ENCODE data around the gene SDR9C7.
"Not testable (repeated sequence)": the region's sequence is repeated elsewhere in the genome, so short reads cannot be mapped to it uniquely, and the experiment has no call there.

Gene SDR9C7

GRCh38 chr12:56933826-56934625, at the start of gene SDR9C7:
SDR9C7 (minus strand) TSS chr12:56934408; CDS start chr12:56934261, 147 bp downstream.
- DNase-seq: no peak

DNA sequence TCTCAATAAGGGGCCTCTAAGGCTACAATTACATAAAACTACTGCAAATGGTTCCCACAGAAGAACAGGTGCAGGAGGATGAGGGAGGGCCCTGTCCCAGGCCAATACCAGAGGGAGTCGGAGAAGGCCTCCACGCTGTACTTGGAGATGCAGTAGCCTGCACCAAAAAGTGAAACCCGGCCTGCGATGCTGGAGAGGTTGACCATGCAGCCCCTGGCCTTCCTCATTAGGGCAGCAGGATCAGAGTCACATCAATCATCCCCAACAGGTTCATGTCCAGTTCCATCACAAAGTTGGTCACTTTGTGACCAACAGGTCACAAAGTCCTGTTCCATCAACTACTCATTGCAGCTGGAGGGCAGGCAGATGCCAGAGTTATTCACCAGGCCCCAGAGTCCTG, 49.2 kb upstream of the SDR9C7 start:
- DNase-seq: no peak

- DNase-seq: not testable (repeated sequence)
These were observed 48.5 kb upstream of the SDR9C7 start for GRCh38 chr12:56982578-56983236.

DNA sequence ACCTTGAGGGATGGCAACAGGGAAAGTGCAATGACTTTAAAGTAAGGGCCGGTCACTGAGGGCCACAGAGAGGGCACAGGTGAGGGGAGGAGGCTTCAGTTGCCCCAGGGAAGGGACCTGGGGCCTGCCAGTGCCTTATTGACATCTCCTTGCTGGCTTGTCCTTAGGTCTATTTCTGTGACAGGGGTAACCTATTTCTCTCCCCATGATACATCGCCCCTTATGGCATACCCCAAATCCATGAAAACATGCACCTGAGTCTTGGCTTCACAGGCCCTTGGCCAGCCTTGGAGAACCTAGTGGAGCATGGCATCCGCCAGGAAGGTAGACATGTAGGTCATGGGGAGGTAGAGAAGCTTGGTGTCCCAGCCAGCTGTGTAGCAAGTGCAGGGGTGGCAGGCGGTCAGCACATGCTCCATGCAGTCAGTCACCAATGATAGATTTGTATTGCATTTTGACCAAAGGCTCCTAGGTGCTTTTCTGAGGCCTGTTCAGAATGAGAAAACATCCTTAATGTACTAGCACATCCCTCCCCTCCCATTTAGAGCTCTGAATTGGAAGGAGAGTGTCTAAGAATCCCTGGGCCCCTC, 46.8 kb upstream of the SDR9C7 start:
- no peak for DNase-seq

- DNase-seq: no peak
These were observed 46.1 kb upstream of the SDR9C7 start for GRCh38 chr12:56980268-56980667.

DNA sequence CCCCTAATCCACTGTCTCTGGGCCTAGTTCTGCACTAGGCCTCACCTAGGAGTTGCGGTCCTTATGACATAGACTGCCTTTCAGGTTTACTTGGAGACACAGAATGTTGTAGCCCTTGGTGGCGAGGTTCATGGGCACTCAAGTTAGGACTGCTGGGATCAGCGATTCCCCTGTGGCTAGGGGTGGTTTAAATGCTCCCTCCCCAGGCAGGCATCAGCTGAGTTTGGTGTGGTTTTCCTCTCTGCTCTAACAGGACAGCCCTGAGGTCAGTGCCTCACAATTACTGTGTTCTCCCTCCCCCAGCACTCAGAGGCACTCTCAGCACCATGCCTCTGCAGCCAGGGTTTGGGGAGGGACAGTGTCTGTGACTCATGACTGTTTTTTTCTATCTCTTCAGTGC, 45.4 kb upstream of the SDR9C7 start:
- DNase-seq: no peak

DNA sequence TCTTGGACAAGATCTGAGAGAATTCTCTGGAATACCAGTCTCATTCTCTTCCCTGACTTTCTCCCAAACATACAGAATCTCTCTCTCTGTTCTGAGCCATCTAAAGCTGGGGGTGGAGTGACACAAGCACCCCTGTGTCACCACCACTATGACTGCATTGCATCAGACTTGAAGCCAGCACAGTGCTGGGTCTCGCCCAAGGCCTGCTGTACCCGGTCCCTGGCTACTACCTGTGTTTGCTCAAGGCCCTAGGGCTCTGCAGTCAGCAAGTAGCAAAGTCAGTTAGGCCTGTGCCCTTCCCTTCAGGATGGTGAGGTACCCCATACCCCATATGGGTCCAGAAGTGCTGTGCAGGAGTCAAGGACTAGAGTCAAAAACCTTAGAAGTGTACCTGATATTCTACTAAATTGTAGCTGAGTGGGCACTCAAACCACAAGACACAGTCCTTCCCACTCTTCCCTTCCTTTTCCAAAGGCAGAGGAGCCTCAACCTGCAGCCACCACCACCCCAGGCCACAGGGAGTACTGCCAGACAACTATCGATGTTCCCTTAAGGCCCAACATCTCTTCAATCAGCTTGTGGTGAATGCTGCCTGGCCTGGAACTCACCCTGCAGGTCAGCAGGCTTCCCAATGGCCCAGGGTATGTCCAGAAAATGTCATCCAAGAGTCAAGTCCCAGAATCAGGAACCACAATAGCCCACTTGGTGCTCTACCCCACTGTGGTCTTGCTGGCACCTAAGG, 44.4 kb upstream of the SDR9C7 start:
- DNase-seq: no peak

- DNase-seq: not testable (repeated sequence)
These were observed 43.2 kb upstream of the SDR9C7 start for GRCh38 chr12:56977361-56977760.

DNA sequence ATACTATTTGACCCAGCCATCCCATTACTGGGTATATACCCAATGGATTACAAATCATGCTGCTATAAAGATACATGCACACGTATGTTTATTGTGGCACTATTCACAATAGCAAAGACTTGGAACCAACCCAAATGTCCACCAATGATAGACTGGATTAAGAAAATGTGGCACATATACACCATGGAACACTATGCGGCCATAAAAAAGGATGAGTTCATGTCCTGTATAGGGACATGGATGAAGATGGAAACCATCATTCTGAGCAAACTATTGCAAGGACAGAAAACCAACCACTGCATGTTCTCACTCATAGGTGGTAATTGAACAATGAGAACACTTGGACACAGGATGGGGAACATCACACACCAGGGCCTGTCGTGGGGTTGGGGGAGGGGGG, 40.0 kb upstream of the SDR9C7 start:
- DNase-seq: not testable (repeated sequence)

- DNase-seq: not testable (repeated sequence)
These were observed 34.7 kb upstream of the SDR9C7 start for GRCh38 chr12:56968910-56969309.

DNA sequence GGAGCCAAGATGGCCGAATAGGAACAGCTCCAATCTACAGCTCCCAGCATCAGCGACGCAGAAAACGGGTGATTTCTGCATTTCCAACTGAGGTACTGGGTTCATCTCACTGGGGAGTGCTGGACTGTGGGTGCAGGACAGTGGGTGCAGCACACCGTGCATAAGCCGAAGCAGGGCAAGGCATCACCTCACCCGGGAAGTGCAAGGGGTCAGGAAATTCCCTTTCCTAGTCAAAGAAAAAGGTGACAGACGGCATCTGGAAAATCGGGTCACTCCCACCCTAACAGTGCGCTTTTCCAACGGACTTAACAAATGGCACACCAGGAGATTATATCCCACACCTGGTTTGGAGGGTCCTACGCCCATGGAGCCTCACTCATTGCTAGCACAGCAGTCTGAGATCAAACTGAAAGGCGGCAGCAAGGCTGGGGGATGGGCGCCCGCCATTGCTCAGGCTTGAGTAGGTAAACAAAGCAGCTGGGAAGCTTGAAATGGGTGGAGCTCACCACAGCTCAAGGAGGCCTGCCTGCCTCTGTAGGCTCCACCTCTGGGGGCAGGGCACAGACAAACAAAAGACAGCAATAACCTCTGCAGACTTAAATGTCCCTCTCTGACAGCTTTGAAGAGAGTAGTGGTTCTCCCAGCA, 31.9 kb upstream of the SDR9C7 start:
- not testable (repeated sequence) for DNase-seq

DNA sequence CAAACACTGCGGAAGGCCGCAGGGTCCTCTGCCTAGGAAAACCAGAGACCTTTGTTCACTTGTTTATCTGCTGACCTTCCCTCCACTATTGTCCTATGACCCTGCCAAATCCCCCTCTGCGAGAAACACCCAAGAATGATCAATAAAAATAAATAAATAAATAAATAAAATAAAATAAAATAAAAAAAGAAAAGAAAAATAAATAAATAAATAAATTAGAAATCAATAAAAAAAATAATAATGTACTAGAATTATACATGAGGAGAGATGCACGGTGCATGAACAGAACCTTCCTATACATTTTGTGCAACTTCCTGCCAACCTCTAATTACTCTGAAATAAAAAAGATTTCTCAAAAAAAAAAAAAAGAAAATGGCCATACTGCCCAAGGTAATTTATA, 30.9 kb upstream of the SDR9C7 start:
- not testable (repeated sequence) for DNase-seq

DNA sequence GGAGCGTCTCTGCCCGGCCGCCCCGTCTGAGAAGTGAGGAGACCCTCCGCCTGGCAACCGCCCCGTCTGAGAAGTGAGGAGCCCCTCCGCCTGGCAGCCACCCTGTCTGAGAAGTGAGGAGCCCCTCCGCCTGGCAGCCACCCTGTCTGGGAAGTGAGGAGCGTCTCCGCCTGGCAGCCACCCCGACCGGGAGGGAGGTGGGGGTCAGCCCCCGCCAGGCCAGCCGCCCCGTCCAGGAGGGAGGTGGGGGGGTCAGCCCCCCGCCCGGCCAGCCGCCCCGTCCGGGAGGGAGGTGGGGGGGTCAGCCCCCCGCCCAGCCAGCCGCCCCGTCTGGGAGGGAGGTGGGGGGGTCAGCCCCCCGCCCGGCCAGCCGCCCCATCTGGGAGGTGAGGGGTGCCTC, 29.3 kb upstream of the SDR9C7 start:
- not testable (repeated sequence) for DNase-seq

DNA sequence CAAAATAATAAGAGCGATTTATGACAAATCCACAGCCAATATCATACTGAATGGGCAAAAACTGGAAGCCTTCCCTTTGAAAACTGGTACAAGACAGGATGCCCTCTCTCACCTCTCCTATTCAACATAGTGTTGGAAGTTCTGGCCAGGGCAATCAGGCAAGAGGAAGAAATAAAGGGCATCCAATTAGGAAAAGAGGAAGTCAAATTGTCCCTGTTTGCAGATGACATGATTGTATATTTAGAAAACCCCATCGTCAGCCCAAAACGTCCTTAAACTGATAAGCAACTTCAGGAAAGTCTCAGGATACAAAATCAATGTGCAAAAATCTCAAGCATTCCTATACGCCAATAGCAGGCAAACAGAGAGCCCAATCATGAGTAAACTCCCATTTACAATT, 28.0 kb upstream of the SDR9C7 start:
- DNase-seq: not testable (repeated sequence)

DNA sequence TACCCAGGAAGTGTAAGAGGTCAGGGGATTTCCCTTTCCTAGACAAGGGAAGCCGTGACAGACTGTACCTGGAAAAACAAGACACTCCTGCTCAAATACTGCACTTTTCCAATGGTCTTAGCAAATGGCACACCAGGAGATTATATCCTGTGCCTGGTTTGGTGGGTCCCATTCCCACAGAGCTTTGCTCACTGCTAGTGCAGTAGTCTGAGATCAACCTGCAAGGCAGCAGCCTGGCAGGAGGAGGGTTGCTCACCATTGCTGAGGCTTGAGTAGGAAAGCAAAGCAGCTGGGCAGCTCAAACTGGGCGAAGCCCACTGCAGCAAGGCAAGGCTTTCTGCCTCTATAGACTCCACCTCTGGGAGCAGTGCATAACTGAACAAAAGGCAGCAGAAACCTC, 24.2 kb upstream of the SDR9C7 start:
- DNase-seq: no peak

DNA sequence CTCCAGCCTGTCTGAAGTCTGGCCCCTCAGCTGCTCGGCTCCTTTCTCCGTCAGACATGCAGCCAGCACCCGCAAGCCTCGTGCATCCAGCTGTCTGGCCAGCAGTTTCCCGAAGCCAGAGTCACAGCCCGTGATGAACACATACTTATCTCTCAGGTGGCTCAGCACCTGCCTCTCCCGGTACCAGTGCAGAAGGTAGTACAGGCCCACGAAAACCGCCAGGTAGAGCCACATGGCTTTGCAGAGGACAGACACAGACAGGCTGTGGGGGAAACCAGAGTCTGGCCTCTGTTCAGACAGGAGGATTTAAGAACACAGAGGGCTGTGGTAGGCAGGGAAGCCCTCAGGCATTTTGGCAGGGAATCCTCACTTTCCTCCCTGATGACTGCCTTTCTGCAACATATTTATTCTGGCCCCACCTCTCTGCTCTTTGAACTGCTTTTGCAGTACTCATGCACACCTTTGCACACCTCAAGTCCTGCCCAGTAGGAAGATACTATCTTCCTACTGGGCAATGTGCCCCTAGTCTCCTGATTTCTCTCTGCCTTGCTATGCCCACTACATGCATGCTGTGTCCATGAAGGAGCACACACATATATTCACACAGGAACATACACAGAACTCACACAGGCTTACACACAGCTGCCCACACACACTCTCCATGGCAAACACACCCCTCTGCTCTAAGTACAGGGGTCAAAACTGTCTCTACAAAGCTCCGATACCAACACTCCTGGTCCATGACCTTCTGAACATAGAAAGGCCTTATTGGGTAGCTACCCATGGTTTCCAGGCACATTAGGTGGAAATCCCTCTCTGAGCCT, 23.2 kb upstream of the SDR9C7 start, which contains the start of gene RDH16:
Gene RDH16, minus strand, starts transcription at position 380 of the 824 bp plus-strand sequence. Its CDS starts 146 bp downstream, at position 234.
- no peak for DNase-seq

GRCh38 chr12:56955631-56956256, 21.5 kb upstream of the SDR9C7 start:
- DNase-seq: no peak

DNA sequence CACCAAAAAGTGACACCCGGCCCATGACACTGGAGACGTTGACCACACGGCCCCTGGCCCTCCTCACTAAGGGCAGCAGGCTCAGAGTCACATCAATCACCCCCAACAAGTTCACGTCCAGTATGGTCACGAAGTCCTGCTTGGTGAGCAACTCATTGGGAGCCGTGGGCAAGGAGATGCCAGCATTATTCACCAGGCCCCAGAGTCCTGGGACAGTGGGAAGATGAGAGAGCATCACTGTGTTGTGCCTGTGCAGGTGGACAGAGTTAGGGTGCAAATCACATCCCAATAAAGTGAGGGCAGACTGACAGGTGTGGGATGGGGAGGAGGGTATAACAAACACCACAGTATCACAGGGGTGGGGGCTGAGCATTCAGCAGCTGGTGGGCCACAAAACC, 20.7 kb upstream of the SDR9C7 start:
- no peak for DNase-seq

GRCh38 chr12:56954057-56954957, 20.1 kb upstream of the SDR9C7 start:
- no peak for DNase-seq

GRCh38 chr12:56953314-56953713, 19.1 kb upstream of the SDR9C7 start:
- no peak for DNase-seq

Measured in activated CD4-positive, alpha-beta T cell treated with anti-CD3 and anti-CD28 coated beads, Interleukin-2, Interleukin-6, amounts not matched to agents 100 ng/mL and 50 ng/mL, durations not matched to agents 16 hours and 8 hours (primary cell).